AML-193 (cell line): Measurements from ENCODE around the gene COL8A1.
A peak's percentile ranks its signal among the peaks of the same experiment; 100 is the strongest.
"Not testable (repeated sequence)": the region's sequence is repeated elsewhere in the genome, so short reads cannot be mapped to it uniquely, and the experiment has no call there.

Source experiments
- DNase-seq, 2 experiments: peaks; one replicate each; lab custom pipeline; 2025; lab: John Stamatoyannopoulos, UW

Gene COL8A1

DNA sequence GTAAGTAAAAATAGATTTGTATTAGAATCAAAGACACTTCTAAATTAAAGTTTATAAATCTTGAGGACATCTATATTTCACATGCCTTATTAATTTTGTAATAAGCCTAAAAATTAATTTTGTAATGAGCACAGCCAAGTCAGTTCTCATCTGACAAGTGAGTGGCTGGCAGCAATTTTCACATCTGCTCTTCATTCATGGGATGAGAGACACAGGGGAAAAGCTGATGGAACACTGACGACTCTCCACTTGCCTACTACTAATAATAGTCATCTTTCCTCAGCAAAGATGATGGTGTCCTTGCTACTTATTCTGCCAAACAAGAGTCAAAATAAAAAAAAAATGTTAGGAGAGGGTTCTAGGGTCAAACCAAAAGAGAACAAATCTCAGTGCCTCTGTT lies 164.9 kb downstream of the COL8A1 start:
- no peak for DNase-seq

DNA sequence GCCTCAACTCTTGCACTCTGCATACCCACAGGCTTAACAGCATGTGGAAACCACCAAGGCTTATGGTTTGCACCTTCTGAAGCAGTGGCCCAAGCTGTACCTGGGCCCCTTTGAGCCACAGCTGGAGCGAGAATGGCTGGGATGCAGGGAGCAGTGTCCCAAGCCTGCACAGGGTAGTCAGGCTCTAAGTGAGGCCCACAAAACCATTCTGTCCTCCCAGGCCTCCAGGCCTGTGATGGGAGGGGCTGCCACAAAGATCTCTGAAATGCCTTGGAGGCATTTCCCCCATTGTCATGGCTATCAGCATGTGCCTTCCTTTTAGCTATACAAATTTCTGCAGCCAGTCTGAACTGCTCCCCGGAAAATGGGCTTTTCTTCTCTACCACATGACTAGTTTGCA lies 166.8 kb downstream of the COL8A1 start:
- no peak for DNase-seq

DNA sequence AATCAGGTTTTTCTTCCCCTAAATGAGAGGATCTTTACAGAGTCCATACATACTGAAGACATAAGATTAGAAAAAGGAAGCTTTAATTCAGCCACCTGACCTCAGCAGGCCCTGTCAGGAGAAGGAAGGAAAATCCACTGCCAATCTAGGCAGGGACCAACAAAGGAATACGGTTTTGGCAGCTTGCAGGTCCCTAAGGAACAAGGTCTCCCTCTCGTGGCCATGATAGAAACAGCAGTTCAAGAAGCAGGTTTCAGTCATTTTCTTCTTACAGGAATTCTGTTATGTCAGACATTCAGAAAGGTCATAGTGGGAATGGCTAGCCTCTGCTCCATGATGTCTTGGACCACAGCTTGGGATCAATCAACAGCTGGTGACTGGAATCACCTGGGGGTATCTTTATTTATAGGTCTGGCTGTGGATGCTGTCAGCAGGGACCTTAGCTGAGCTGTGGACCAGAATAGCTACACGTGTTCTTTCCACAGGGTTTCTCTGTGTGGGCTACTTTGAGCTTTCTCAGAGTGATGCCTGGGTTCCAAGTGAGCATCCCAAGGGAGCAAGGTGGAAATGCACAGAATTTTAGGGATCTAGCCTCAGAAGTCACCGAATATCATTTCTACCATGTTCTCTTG lies 169.9 kb downstream of the COL8A1 start:
- DNase-seq: peak; percentile 62 to 69

DNA sequence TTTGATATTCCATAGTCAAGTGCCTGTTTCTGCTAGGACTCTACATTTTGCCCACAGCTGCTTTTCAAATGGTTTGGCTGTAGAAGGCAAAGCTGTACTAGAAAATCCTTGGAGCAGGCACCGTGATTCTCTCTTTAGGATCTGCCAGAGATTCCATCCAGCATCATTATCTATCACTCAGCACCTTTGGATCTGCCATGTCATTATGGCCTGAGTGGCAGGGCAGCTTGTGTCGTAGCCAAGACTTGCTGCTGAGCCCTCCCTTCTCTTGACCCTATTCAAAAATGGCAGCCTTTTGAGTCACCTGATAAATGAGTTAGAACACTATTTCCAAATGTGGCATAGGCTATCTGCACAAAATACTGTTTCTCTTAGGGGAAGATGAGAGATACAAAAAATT lies 171.2 kb downstream of the COL8A1 start:
- no peak for DNase-seq

DNA sequence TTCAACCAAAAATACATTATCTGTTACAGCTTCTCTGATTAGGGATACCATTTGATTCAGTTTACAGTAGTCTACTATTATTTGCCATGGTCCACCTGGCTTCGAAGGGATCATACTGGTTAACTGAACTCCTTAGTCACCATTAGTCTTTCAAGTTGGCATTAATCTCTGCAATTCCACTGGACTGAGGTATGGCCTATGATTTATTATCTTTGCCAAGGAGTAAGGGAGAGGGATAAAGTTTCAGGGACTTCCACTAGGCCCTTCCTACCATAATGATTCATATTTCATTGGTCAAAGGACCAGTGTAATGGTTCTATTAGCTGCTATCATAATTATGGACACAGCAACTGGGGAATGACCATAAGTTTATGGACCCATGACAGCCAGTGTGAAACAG lies 172.0 kb downstream of the COL8A1 start:
- no peak for DNase-seq

DNA sequence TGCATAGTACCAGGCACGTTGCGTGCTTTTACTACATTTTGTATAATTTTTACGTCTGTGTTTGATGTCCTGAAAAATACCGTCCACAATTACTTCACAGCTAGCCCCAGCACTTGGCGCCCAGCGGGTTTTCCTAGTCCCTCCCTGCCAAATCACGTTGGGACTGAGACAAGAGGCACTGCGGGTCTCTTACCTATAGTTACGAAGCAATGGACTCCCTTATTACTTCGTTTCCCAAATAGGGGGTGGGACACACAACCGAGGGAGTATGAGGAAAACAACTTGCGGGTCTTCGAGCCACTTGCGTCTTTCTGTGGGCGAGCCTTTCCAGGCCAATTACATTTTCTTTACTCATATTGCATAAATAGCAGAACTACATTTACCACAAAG lies 178.6 kb downstream of the COL8A1 start:
- peak in 1 of 2 experiments; percentile 42 for DNase-seq

DNA sequence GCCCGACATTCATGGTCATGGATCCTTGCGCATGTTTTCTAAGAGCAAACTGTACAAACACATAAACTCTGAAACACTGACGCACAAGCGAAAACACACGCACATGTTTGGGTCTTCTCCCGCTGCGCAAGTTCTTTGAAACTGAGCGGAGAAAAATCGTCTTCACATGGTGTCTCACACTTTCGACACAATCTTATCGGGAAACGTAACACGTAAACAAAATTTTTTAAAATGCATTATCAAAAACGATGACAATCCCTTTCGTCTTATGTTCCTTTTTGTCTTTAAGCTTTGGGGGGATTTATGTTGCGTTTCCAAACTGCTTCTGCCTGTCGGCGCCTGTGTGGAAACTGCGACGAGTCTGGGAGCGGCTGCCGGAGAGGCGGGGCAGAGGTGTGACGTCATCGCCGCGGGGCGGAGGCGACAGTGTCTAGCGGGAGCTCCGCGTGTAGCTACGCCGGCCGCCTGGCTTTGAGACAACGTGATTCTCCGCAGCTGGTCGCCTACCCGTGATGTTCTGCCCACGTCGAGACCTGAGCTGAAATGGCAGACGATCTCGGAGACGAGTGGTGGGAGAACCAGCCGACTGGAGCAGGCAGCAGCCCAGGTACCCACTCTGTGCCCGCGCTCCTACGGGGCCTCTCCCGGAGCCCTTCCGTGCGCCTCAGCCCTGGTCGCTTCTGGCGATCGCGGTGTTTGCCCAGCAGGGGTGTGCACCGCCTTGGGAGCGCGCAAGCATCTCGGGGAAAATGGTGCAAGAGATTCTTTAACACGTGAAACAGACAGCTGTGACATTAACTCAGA lies 179.2 kb downstream of the COL8A1 start, which contains the start of gene CMSS1:
Gene CMSS1, plus strand, starts transcription at position 426 of the 804 bp plus-strand sequence.
- peak; percentile 90 to 97 for DNase-seq

DNA sequence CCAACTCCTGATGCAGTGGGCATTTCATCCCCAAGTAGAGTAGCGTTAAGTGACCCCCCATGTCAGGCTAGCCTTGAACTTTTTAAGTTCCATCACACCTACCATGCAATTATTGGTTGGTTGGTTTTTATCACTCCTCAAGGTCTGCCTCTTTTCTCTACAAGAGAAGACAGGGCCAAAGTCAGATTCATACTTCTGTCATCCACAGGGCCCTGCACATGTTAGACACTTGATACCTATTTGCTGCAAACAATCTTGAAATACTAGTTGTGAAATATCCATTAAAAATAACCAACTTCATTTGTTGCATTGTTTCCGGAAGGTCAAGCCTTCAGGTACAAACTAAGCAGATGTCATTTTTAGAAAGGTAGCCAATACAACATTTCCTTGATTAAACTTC lies 180.4 kb downstream of the COL8A1 start:
- no peak for DNase-seq

DNA sequence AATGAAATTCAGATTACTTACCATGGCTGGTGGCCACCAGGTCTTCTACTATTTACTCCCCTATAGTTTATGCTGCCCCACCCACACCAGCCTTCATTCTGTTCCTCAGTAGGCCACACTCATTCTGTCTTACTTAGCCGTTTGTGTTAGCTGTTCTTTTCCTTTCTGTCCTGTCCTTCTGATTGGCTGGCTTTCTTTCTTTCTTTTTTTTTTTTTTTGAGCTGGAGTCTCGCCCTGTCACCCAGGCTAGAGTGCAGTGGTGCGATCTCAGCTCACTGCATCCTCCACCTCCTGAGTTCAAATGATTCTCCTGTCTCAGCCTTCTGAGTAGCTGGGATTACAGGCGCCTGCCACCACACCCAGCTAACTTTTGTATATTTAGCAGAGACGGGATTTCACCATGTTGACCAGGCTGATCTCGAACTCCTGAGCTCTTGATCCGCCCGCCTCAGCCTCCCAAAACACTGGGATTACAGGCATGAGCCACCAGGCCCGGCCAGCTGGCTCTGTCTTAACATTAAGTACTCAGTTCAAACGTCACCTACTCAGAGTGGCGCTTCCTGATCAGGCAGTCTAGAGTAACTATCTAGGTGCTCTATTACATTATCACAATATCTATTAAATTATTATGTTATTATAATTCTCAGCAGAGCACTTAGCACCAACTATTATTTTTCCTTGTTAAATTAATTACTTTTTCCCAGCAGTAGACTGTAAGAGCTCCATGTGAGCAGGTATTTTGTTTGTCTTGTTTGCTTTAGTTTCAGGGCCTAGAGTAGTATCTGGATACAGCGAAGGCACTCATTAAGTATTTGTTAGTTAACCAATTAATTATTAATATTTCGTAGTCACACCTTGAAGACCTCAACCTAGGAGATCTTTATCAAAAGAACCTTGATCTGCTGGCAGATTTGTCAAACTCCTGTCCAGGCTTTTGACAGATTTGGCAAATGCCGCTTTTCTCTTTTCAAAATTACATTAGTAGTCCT lies 185.6 kb downstream of the COL8A1 start:
- no peak for DNase-seq

DNA sequence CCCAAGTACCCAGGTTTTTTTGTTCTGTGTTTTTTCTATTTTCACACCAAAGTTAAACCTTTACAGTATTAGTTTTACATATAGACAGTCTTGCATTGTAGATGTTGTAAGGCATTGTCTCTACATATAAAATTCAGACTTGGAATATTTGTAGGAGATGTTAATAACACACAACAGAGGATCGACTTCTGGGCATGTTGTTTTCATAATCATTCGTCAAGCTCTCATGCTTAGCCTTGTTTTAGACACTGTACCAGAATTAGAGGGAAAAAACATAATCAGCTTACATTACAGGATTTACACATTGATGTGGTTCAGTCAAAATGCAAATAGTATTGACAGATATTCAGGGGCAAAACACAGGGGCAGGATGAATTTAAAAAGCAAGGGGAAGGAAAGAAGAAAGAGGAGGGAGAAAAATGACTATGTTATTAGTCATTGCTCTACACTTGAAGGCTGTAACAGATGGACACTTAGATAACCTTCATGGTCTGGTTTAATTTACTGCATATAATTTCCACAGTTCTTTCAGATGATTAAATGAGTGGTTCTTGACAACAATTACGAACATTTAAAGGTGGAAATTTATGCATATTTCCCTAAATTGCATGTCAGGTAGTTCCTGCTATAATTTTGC lies 186.7 kb downstream of the COL8A1 start:
- DNase-seq: no peak

DNA sequence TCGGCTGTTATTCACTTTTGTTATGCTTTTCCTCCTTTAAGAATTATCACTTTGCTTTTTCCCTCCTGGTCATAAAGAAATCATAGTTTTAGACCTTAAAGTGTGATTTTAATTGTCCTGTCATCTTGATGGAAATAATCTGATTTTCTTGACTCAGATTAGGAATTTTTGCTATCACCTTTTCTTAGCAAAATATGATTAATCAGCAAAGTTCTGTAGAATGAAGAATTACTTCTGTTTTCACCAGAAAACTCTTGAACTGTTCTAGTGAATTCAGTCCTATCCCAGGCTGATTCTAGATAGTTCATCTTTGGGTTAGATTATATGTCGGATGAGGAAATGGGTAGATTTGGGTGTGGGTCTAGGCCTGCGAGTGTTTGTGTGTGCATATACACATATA lies 191.4 kb downstream of the COL8A1 start:
- DNase-seq: no peak

DNA sequence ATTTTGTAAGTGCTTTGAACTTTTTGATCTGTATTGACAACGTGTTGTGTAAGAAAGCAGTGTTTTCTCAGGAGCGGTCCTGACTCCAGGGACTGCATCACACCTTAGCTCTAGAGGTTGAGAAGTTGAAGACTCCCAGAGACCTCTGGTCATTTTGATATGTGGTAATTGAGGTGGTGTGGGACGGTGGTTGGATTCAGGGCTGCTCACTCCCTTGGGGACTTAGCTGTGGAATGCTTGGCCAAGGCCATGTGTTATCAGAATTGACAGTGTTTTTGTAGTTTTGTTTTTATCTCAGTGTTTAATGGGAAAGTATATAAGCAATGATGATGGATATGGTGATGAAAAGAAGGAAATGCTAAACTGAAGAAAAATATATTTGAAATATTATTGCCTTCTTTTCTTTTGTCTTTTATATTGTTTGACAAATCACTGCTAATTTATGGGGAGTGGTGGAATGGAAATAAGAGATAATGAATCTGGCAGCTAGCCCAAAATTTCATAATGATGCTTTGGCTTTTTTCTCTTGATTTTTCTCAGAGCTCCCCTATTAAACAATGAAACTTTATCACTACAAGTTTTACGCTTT lies 195.3 kb downstream of the COL8A1 start:
- DNase-seq: no peak

DNA sequence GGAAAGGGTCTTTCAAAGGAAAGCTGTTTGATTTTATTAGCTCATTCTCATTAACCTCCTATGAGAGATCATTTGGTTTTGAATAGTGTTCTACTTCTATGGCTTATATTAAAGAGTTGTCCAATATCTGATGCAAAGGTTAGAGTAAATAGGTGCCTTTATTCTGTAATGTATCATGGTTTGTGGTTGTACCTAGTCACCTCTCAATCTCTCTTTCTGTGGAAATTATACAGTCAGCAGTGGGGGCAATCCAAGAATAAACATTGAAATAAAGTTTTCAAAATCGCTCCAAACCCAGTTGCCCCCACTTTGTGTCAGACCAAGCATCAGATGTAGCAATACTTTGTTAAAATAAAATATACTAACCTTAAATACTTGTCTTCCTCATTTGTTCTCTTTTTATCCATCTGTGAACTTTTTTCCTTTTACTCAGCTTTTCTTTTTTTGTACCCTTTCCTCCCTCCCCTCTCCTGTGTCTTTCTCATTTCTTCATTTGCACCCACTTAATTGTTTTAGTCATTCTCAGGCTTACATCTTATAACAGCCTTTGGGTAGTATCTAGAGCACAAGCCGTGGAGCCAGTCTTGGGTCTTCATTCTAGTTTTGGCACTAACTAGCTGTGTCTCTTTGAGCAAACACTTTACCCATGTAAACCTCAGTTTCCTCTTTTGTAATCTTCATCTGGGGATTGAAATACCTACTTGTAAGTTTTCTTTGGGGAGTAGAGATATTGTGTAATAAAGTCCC lies 196.0 kb downstream of the COL8A1 start:
- no peak for DNase-seq

DNA sequence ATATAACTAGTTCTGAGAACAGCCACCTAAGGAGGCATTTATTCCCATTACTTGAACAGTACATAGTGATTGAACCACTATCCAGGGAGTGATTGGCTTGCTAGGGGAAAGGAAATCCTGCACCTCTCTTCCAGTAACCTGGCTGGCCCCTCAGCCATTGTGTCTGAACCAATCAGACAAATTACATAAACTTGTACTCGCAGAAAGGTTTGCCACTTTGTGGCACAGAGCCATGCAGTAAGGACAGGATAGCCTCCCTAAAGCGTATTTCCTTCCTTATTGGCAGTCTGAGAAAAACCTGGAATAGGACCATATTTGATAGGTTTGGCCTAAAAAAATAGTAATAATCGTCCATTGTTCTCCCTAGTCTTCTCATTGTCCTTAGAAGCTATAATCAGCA lies 198.3 kb downstream of the COL8A1 start:
- no peak for DNase-seq

DNA sequence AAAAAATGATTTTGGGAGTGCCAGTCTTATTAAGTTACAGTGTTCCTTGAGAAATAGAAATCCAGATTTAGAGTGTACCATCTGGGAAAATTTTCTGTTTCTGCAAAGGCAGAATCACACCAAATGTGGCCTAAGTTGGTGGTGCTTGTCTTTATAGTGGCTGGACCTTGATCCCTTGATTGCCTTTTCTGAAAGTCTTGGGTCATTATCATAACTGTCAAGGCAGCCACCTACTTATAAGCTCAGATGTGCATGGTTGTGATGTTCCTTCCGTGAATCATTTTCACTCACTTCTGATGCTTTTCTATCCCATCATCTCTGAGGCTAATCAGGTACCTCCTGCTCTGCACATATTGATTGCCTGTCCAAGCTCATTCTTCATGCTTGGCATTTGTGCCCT lies 199.3 kb downstream of the COL8A1 start:
- no peak for DNase-seq

DNA sequence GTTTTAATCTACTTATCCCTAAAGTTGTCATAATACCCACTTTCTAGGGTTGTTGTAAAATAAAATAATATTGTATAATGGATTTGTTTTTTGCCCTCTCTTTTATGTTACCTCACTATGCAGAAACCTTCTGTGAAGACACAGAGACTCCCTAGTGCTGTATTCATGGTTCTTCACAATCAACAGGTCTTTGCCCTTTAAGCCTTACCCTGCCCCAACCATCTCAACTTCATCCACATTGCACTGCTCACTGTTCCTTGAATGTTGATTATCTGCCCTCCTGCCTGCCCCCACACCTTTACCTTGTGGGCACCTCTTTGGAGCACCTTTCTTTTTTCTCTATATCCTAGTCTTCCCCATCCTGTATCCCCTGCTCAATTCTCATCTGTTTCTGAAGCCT lies 200.4 kb downstream of the COL8A1 start:
- no peak for DNase-seq

DNA sequence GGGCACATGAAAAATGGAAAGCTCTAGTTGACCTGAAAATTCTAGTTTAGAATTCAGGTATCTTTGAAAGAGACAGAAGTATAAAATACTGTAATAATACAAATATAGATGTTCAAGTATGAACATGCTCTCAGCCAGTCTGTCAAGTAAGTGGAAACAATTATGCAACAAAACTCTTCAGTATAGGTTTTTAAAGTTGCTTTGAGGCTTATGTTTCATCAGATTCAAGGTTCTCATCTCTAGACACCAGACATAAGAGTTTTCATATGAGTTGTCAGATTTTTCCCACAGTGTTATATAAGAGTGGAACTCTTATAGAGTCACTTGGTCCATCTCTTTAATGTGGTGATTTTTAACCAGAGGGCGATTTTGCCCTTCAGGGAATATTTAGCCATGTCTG lies 201.2 kb downstream of the COL8A1 start:
- no peak for DNase-seq

DNA sequence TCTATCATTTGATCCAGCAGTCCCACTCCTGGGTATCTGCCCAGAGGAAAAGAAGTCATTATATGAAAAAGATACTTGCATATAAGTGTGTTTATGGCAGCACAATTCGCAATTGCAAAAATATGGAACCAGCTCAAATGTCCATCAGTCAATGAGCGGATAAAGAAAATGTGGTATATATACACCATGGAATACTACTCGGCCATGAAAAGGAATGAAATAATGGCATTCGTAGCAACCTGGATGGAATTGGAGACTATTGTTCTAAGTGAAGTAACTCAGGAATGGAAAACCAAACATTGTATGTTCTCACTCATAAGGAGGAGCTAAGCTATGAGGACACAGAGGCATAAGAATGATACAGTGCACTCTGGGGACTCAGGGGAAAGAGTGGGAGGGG lies 203.6 kb downstream of the COL8A1 start:
- DNase-seq: not testable (repeated sequence)

DNA sequence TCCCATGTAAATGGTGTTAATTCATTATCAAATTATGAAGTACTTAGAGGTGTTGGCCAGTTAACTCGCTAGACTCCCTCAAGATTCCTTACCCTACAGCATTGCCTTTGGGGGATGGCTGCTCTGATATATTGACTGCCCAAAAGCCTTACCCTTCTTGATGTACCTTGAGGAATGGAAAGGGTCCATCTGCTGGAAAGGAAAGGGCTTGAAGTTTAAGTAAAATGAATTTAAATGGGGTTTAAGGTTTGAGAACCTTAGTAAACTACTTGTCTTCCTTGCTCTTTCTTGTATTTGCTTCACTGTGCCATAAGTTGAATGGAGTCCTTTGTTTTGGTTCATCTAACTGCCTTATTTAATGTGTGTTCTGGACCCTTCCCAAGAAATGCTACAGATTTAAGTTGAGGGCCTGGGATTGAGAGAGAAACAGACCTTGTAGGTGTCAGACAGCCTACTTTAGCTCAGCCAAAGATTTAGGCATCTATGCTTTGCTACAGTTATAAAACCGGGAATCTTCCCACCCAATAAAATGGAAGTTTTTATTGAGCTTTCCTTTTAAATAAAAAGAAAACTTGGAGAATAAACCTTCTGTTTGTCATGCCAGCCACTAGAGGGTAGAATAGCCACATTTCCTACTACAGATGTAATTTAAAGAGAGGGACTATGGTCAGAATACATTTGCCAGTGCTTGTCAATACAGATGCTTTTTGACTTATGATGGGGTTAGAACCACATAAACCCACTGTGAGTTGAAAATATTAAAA lies 204.6 kb downstream of the COL8A1 start:
- peak; percentile 64 to 67 for DNase-seq
